Hepatic stellate cell (primary cell): ENCODE results near the gene LRP5.
"Not testable (repeated sequence)": the region's sequence is repeated elsewhere in the genome, so short reads cannot be mapped to it uniquely, and the experiment has no call there.

Source experiments
- DNase-seq: peaks from one replicate; pipeline ENCODE4 v3.0.0; 2011; ENCODE audit warnings: low spot score

Gene LRP5

GRCh38 chr11:68423481-68423880, 111.1 kb downstream of the LRP5 start:
- DNase-seq = no peak

- no peak for DNase-seq
Observed at GRCh38 chr11:68424101-68424632, 111.8 kb downstream of the LRP5 start.

- DNase-seq = no peak
Observed at GRCh38 chr11:68424981-68425865, 112.8 kb downstream of the LRP5 start.

DNA sequence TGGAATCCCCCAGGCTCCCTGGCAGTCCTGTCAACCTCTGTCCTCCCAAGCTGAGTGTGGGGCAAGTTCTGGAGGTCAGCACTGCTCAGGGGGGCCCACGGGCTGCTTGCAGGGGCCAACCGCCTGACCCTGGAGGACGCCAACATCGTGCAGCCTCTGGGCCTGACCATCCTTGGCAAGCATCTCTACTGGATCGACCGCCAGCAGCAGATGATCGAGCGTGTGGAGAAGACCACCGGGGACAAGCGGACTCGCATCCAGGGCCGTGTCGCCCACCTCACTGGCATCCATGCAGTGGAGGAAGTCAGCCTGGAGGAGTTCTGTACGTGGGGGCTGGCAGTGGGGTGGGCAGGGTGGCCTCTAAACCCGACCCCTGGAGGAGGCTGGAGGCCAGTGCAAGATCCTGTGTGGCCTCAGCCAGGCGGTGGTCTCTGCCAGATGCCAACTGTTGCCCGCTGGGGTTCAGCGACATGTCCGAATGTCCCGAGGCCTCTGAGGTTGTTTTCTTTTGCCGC, 113.5 kb downstream of the LRP5 start:
- no peak for DNase-seq

GRCh38 chr11:68429661-68430060, 117.3 kb downstream of the LRP5 start:
- no peak for DNase-seq

- DNase-seq = no peak
Observed at GRCh38 chr11:68430384-68430783, 118.0 kb downstream of the LRP5 start.

GRCh38 chr11:68430801-68431200, 118.4 kb downstream of the LRP5 start:
- no peak for DNase-seq

DNA sequence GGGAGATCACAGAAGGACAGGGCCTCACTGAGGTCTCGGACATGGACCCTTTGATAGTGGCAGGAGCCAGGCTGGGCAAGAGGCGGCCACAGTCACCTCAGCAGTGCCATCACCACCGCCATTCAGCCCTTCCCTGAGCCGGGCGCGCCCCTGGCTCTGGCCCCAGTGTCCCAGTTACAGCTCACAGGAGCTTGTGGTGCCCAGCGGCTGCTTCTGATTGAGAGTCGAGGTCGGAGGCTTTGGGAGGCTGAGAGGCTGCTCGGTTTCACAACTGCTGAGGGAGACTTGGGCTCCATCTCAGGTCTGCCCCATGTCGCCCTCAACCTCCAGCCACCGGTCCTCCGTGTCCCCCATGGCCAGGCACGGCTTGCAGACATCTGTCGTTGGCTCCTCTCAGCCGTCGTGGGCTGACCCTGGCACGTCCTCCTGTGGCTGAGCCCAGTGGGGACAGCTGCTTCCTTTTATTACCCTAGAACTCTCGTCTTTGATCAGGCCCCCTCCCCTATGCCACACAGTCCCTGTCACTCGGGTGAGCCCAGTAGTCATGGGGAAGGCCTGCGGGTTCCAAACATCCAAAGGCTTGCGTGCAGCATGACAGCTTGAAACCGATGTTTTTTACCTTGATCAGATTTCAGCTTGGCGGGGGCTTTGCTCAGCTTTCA, 119.7 kb downstream of the LRP5 start:
- no peak for DNase-seq

DNA sequence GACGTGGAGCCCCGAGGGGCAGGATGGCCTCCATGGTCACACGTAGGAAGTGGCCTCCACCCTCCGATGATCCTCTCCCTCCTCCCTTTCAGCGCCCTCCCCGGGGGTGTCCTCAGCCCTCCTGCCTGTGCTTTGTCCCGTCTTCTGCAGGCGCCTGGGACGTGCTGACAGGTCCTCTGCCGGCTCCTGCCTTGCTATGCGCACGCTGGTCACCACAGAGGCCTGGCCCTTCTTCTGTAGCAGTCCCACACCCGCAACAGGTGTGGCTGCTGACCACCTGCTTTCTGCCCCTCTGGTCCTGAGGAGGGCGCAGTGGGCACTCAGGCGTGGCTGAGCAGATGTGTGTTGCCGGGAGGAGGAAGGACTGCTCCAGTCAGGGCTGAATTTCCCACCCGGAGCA, 120.5 kb downstream of the LRP5 start:
- no peak for DNase-seq

GRCh38 chr11:68433541-68433940, 121.2 kb downstream of the LRP5 start:
- no peak for DNase-seq

GRCh38 chr11:68434159-68434558, 121.8 kb downstream of the LRP5 start:
- DNase-seq = not testable (repeated sequence)

DNA sequence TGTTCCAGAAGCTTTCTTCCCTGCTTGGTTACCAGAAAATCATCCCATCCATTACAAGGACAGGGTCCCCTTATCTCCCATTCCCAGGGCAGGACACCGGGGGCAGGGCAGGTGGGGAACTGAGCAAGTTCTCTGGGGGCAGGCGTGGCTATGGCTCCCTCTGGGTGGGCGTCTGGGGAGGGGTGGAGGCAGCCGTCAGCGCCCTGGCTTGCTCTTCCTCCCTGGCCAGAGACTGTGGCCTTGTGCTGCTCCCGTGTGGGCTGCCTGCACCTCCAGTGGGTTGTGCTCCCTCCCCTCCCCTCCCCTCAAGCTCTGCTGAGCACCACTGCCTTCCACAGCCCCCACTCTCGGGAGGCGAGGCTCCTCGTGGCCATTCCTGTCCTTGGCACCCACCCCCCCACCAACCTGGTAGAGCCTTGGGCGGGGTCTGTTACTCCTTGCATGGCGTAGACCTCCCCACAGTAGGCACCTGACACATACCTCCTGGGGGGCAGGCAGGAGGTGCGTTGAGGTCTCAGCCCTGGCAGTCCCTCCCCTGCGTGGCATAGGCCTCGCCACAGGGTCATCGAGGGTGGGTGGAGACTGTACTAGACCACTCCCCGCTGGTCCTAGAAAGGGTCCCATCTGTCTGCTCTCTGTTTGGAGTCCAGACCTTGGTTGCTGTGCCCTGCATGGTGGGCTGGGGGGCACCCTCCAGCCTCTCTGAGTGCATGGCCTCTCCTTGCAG, 123.9 kb downstream of the LRP5 start:
- DNase-seq = no peak

DNA sequence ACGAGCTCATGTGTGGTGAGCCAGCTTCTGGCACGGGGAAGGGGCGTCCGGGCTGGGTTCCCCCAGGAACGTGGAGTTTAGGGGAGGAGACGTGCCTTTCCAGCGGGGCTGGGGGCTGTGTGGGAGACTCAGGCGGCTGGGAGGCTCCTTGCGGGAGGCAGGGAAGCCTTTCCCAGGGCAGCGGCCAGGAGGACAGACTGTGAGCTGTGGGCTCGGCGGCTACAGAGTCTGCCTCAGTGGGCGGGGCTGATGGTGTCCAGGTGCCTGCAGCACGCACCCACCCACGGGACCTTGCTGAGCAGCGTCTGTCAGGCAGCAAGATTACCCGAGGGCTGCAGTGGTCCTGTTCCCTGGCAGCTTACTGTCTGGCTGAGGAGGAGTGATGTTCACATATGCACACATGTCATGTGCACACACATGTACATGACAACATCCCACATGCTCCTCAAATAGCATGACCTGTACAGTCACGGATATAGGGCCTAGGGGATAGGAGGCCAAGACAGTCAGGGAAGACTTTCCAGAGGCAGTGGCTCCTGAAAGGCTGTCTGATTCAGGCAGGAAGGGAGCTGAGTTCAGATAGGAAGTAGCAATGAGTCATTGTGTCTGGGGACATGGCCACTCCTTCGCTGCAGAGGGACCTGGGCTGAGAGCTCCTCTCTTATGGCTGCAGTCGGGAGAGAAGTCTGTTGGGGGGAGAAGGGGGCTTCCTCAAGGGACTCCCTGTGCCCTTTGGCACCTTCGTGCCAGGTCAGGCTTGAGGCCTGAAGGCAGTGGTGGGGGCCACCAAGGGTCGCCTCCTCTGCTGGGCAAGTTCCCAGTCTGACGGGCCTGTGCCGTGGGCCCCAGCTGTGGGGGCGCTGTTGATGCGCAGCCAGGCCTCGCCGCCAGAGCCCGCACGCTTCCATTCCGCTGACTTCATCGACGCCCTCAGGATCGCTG, 124.9 kb downstream of the LRP5 start:
- DNase-seq = peak; percentile 96

- DNase-seq = no peak
Observed at GRCh38 chr11:68437927-68438657, 125.7 kb downstream of the LRP5 start.

- no peak for DNase-seq
Observed at GRCh38 chr11:68438658-68439259, 126.4 kb downstream of the LRP5 start.

- no peak for DNase-seq
Observed at GRCh38 chr11:68439355-68440065, 127.1 kb downstream of the LRP5 start.

DNA sequence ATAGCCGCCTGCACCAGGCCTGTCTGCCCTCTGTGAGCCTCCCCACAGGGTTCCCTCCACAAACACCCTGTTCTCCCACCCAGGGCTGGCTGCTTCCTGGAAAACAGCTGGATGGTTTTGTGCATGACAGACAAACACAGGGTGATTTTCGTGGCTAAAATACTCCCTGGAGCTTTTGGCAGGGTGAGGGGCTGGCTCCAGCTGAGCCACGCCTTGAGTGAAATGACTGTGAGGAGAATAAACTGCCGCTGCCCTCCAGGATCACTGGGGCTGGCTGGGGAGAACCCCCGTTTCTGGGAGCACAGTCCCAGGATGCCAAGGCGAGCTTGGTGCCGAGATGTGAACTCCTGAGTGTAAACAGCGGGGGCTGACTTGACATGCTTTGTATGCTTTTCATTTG, 127.8 kb downstream of the LRP5 start:
- no peak for DNase-seq

DNA sequence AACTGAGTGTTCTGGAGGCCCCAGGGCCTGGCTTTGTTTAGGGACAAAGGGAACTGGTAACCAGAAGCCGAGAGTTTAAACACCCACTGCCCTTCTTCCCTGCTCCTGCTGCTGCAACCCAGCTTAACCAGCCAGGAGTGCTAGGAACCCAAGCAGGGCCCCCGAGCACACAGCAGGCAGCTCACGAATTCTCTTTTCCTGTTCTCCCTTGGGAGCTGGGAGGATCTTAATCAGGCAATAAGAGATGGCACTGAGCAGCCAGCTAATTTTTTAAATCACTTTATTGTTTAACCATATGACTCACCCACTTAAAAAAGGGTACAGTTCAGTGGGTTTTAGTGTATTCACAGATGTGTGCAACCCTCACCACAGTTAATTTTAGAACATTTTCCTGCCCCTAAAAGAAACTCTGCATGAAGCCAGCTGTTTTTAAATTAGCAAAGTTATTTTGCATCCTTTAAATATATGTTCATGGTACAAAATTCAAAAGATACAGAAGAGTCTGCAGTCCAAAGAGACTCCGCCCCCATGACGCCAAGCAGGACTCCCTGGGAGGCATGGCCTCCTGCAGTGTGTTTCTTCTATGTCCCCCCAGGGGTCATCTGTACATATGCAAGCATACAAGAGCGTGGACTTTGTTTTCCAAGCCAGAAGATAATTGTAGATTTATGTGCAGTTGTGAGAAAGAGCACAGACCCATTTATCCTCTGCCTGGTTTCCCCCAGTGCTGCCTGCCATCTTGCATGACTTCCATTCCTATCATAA, 129.3 kb downstream of the LRP5 start:
- DNase-seq = no peak

DNA sequence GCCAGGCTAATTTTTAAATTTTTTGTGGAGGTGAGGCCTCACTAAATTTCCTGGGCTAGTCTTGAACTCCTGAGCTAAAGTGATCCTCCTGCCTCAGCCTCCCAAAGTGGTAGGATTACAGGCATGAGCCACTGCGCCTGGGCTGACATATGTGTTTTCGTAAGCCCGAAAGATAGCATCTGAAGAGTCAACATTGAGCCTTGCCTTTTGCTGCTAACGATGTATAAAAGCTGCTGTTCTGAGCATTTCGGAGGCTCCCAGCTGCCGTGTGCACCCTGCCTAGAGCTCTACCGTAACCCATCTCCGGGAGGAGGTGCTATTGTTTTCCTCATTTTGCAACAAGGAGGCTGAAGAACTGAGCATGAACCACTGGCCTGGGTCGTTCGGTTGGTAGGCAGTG, 130.0 kb downstream of the LRP5 start:
- no peak for DNase-seq
